BJ (cell line): ENCODE results near the gene BEST4. TPM values are rescaled to one million over a fixed set of nuclear protein-coding genes. Genes with fewer than 3 reads are reported as not detected.

Experiments
- CTCF ChIA-PET: fragments of 350-600 bp; formaldehyde crosslinking; extraction: SDS; loops from one replicate; lab custom pipeline; 2021; ENCODE audit warnings: antibody characterized with exemption, inconsistent platforms; lab: Yijun Ruan, JAX
- POLR2A ChIA-PET: fragments of 300-600 bp; sonication (Branson Sonifier 250); formaldehyde crosslinking; extraction: SDS; loops from one replicate; lab custom pipeline; 2021; ENCODE audit warnings: antibody characterized with exemption; lab: Charles Lee
- DNase-seq: peaks from one replicate; pipeline ENCODE4 v3.0.0-alpha.2; 2011; ENCODE audit warnings: low read depth
- H3K27me3 ChIP-seq: 2 replicates; pipeline ENCODE4 v1.6.0; 2011; ENCODE audit warnings: low read length; ENCODE audit not compliant: control insufficient read depth, insufficient read depth
- H3K36me3 ChIP-seq: 2 replicates; pipeline ENCODE4 v1.5.1; 2011; ENCODE audit warnings: low read length; ENCODE audit not compliant: control insufficient read depth, insufficient read depth
- H3K4me3 ChIP-seq: 2 replicates; pipeline ENCODE4 v1.5.1; 2011; ENCODE audit warnings: low read depth, mild to moderate bottlenecking, control low read depth, low read length
- polyA plus RNA-seq: library from polyadenylated mRNA; depleted of rRNA; stranded (reverse); fragments of >200 nt; gene quantifications from 2 replicates; pipeline ENCODE4 v1.2.3, GENCODE V29; 2011
- TF ChIP-seq, protein P1 (sequence below): IDR thresholded peaks from 2 replicates; pipeline ENCODE4 v1.5.1; 2011; ENCODE audit warnings: low read depth, mild to moderate bottlenecking, control low read depth, inconsistent platforms, low read length, moderate library complexity; ENCODE audit not compliant: insufficient read depth

Gene BEST4
- polyA plus RNA-seq, 1 experiment: 0.16 TPM

DNA sequence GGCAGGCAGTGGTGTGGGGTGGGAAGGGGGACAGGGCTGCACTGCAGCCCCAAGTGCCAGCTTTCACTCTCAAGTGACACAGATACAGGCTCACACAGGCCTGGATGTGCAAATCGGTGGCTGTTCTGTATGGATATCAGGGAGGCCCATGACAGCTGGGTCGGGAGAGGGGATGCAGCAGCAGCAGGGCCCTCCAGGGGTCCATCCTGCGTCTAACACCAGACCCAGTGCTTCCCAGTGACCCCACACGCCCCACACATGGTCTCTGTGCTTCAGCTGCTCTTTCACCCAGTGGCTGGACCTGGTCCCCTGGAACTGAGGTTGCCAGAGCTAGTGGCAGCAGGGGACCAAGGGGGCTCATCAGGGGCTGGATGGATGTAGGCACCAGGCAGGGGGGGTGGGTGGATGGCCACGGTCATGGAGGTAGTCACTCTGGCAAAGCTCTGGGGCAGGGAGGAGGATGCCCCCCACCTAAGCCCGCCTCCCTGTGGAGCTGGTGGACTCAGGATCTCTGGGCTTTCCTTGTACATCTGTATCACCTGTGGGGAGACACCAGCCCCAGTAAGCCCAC, 34.2 kb upstream of the BEST4 start:
- TF ChIP-seq, protein P1, sequence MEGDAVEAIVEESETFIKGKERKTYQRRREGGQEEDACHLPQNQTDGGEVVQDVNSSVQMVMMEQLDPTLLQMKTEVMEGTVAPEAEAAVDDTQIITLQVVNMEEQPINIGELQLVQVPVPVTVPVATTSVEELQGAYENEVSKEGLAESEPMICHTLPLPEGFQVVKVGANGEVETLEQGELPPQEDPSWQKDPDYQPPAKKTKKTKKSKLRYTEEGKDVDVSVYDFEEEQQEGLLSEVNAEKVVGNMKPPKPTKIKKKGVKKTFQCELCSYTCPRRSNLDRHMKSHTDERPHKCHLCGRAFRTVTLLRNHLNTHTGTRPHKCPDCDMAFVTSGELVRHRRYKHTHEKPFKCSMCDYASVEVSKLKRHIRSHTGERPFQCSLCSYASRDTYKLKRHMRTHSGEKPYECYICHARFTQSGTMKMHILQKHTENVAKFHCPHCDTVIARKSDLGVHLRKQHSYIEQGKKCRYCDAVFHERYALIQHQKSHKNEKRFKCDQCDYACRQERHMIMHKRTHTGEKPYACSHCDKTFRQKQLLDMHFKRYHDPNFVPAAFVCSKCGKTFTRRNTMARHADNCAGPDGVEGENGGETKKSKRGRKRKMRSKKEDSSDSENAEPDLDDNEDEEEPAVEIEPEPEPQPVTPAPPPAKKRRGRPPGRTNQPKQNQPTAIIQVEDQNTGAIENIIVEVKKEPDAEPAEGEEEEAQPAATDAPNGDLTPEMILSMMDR: no peak
- Histone ChIP-seq H3K36me3 (no peaks in the 10 kb centered on the region), H3K27me3 (no peaks in the 10 kb centered on the region), H3K4me3 (no peak overlapping the region)
- ChIA-PET POLR2A (no interaction called here), CTCF (interaction anchor here (0.9 to 4.1 kb wide), 6 partner anchors 8 to 481 kb away, joined by 3 to 23 read pairs (median 4); partner anchors contain the start of gene PLK3)
- DNase-seq: no peak

DNA sequence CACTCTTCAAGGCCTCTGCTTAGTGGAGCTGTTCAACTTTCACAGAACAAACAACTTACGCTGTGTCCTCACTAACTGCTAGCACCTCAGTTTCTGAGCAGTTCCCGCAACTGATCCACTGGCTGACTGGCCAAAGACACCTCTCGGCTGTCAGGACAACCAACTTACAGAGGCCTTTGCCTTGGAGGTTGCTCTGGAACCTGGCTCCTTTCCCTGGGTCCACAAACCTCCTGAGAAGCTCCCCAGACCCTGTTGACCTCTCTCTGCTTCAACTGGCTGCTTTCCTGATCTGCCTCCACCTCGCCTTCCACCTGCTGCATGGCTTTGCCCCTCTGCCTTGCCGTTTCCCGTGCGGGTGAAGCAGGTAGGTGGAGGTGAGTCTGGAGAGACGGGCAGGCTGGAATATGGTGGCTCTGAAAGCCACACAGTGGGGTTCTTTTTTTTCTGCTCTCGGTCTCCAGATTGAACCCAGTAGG, 33.3 kb upstream of the BEST4 start:
- Histone ChIP-seq H3K36me3 (no peaks in the 10 kb centered on the region), H3K4me3 (no peak overlapping the region), H3K27me3 (no peaks in the 10 kb centered on the region)
- POLR2A ChIA-PET: no interaction called here
- DNase-seq: no peak
- CTCF ChIA-PET: interaction anchor here (0.7 to 4.1 kb wide), 8 partner anchors 11 to 482 kb away, joined by 3 to 23 read pairs (median 4); partner anchors contain the start of gene PLK3
- TF ChIP-seq, protein P1: no peak

DNA sequence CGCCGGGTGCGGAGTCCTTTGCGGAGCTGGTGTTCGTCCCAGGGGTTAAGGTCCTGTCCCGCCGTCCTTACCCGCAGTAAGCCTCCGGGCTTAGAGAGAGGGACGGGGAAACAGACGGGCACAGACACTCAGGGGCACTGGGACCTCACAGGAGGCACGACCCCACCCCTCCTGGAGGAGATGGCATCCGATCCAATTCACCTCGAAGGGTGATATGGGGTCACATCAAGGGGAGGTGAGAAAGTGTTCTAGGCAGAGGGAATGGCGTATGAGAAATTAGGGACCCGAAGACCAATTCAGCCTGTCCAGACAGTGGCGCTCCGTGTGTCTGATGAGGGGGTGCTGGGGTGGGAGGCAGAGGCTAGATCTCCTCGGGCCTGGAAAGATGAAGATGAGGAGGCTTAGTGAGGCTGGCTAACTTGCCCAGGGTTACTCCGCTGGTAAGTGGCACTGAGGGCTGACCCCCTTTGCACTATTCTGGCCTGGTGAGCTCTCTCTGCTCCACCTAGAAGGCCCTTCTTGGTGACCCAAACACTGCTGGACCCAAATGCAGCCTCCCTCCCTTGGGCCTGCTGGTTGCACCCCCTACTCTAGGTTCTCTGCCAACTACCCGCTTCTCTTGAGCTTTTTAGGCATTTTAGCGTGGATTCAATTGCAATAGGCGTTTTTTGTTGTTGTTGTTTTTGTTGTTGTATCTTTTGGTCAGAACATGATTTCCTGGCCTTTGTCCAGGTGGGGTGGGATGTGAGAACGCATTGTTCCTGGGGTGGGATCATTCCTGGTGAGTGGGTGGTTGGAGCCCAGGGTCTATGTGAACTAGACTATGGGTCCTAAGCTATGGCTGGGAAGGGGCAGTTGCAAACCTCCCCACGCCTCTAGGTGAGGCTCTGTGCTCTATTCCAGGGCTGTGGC, 32.6 kb upstream of the BEST4 start:
- ChIA-PET POLR2A (interaction anchor here (1.4 kb wide), 1 partner anchor 20 kb away, joined by 12 read pairs; the partner anchor contains the start of gene PLK3), CTCF (interaction anchor here (0.6 to 4.1 kb wide), 10 partner anchors 14 to 483 kb away, joined by 3 to 23 read pairs (median 4); partner anchors contain the start of gene PLK3)
- peak overlapping the region; percentile 38 for H3K4me3 ChIP-seq
- TF ChIP-seq, protein P1: no peak
- no peaks in the 10 kb centered on the region for H3K27me3 ChIP-seq
- no peak for DNase-seq
- peaks cover 2% of the 10 kb centered on the region for H3K36me3 ChIP-seq

DNA sequence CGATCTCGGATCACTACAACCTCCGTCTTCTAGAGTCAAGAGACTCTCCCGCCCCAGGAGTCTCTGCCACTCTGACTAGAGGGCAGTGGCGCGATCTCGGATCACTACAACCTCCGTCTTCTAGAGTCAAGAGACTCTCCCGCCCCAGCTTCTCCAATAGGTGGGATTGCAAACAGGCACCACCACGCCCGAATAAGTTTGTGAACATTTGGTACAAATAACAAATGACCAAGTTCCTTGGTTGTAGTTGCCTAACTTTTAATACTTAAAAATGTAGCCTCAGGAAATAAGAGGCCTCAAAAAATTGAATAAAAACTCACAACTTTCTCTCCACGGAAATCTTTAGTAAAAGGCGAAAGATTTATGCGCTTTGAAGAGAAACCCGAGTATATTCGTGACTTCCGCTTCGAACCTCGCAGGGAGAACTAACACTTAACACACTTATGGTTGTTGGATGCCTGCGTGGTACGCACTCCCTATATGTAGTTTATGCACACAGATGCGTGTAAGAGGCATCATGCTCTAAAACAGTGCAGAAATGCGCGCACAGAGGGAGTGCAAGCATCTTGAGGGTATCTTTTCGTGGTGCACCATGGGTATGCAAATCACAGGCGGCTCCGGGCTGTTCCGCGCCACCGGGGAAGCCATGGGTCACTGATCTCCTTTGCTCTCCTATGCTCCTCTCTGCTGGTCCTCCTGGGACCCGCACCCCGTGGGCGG, 31.8 kb upstream of the BEST4 start:
- peaks cover 5% of the 10 kb centered on the region for H3K36me3 ChIP-seq
- peak; percentile 79 for DNase-seq
- TF ChIP-seq, protein P1: no peak
- H3K4me3 ChIP-seq: peak overlapping the region; percentile 38
- H3K27me3 ChIP-seq: no peaks in the 10 kb centered on the region
- ChIA-PET POLR2A (interaction anchor here (0.7 to 1.4 kb wide), 6 partner anchors 8 to 702 kb away, joined by 3 to 12 read pairs (median 4); partner anchors contain the start of genes BTBD19, DYNLT4 and PLK3), CTCF (interaction anchor here (0.6 to 4.1 kb wide), 11 partner anchors 9 to 167 kb away, joined by 3 to 23 read pairs (median 6); partner anchors contain the start of genes BTBD19 and PLK3)
